GM23248 (cell line): Measurements from ENCODE around the gene FKBP14. TPM values are rescaled to one million over a fixed set of nuclear protein-coding genes. Genes with fewer than 3 reads are reported as not detected.

Experiments
- DNase-seq: peaks from one replicate; pipeline ENCODE4 v3.0.0-alpha.2; 2015
- H2AFZ ChIP-seq: fragments of 200-600 bp; sonication (generic); 2 replicates; pipeline ENCODE4 v1.6.1; 2016; ENCODE audit warnings: antibody characterized with exemption
- H3F3A ChIP-seq: fragments of 200-600 bp; sonication (generic); 2 replicates; pipeline ENCODE4 v1.6.1; 2016; ENCODE audit warnings: mild to moderate bottlenecking, antibody characterized with exemption, mixed run types; ENCODE audit not compliant: insufficient read depth
- H3K27ac ChIP-seq: fragments of 200-600 bp; sonication (generic); 2 replicates; pipeline ENCODE4 v1.5.1; 2016; ENCODE audit warnings: mild to moderate bottlenecking
- H3K27me3 ChIP-seq: fragments of 200-600 bp; sonication (generic); replicated peaks from 2 replicates; pipeline ENCODE4 v1.6.1; 2016; ENCODE audit warnings: mild to moderate bottlenecking; ENCODE audit not compliant: insufficient read depth
- H3K36me3 ChIP-seq: fragments of 200-600 bp; sonication (generic); 2 replicates; pipeline ENCODE4 v1.6.1; 2016; ENCODE audit warnings: low read depth, mild to moderate bottlenecking
- H3K4me1 ChIP-seq: fragments of 200-600 bp; sonication (generic); 2 replicates; pipeline ENCODE4 v1.6.1; 2016; ENCODE audit warnings: mild to moderate bottlenecking; ENCODE audit not compliant: insufficient read depth
- H3K4me2 ChIP-seq: fragments of 200-600 bp; sonication (generic); one replicate; pipeline ENCODE4 v1.6.1; 2016; ENCODE audit warnings: mild to moderate bottlenecking; ENCODE audit not compliant: unreplicated experiment
- H3K4me3 ChIP-seq: fragments of 200-600 bp; sonication (generic); 2 replicates; pipeline ENCODE4 v1.5.1; 2016; ENCODE audit warnings: mild to moderate bottlenecking
- H3K79me2 ChIP-seq: fragments of 200-600 bp; sonication (generic); 2 replicates; pipeline ENCODE4 v1.6.1; 2016; ENCODE audit warnings: mild to moderate bottlenecking; ENCODE audit not compliant: insufficient read depth
- H3K9ac ChIP-seq: fragments of 200-600 bp; sonication (generic); 2 replicates; pipeline ENCODE4 v1.6.1; 2016; ENCODE audit warnings: mild to moderate bottlenecking
- H3K9me2 ChIP-seq: fragments of 200-600 bp; sonication (generic); 2 replicates; pipeline ENCODE4 v1.6.1; 2016; ENCODE audit warnings: mixed run types, mild to moderate bottlenecking, moderate library complexity; ENCODE audit not compliant: insufficient read depth
- H3K9me3 ChIP-seq: fragments of 200-600 bp; sonication (generic); one replicate; pipeline ENCODE4 v1.6.1; 2017; ENCODE audit warnings: low read depth
- H4K20me1 ChIP-seq: fragments of 200-600 bp; sonication (generic); 2 replicates; pipeline ENCODE4 v1.6.0; 2016; ENCODE audit not compliant: insufficient read depth
- EZH2 ChIP-seq: fragments of 200-600 bp; sonication (generic); IDR thresholded peaks from 2 replicates; pipeline ENCODE4 v1.6.1; 2018; ENCODE audit warnings: antibody characterized with exemption, mild to moderate bottlenecking; ENCODE audit not compliant: insufficient read depth, poor library complexity, severe bottlenecking
- EZH2phosphoT487 ChIP-seq: fragments of 200-600 bp; sonication (generic); IDR thresholded peaks from 2 replicates; pipeline ENCODE4 v1.6.1; 2018; ENCODE audit warnings: antibody characterized with exemption, moderate library complexity, mild to moderate bottlenecking, low read depth; ENCODE audit not compliant: insufficient read depth
- WGBS, 2 experiments: methylation state at CpG; one replicate each; pipeline ENCODE4 v1.1.6; 2015 to 2017; ENCODE audit warnings: low lambda C conversion rate in 2 of 2, low coverage in 1 of 2; ENCODE audit errors: missing lambda C conversion rate in 2 of 2; 5-methylcytosine and 5-hydroxymethylcytosine counted together
- in situ Hi-C: fragments of 300-500 bp; cut with MboI; formaldehyde crosslinking; loops from 2 replicates; pipeline ENCODE4 v1.15.0; 2020
- polyA plus RNA-seq: library from polyadenylated mRNA; unstranded; fragments of >200 nt; fragmentation: Nextera tagmentation; extraction: Ambion mirVana; gene quantifications from 2 replicates; pipeline ENCODE4 v1.2.1, GENCODE V29; 2016
- total RNA-seq: library from RNA; depleted of rRNA; stranded (reverse); fragments of >200 nt; shearing (Covaris generic); gene quantifications from 2 replicates; pipeline ENCODE4 v1.2.3, GENCODE V29; 2014

Gene FKBP14
- total and polyA plus RNA-seq, 2 experiments from 2014 or later: 31.8 to 50.7 TPM

GRCh38 chr7:29988424-29989256 is 37.9 kb downstream of the FKBP14 start:
- no peaks in the 10 kb centered on the region for H3K36me3 ChIP-seq
- TF ChIP-seq EZH2phosphoT487 (no peak), EZH2 (no peak)
- DNase-seq: peak; percentile 72
- H3K79me2 ChIP-seq: peaks cover 58% of the 10 kb centered on the region
- H3K4me3 ChIP-seq: peak overlapping the region; percentile 92
- H3K9me3 ChIP-seq: no peaks in the 10 kb centered on the region
- peak overlapping the region; percentile 88 for H3K9ac ChIP-seq
- H3K27ac ChIP-seq: peak overlapping the region; percentile 88
- H3K27me3 ChIP-seq: no peaks in the 10 kb centered on the region
- H2AFZ ChIP-seq: peak overlapping the region; percentile 88
- H4K20me1 ChIP-seq: no peaks in the 10 kb centered on the region
- peaks cover 21% of the 10 kb centered on the region for H3F3A ChIP-seq
- in situ Hi-C loops: no loop called here
- peaks cover 18% of the 10 kb centered on the region for H3K4me1 ChIP-seq
- 6% methylated on average over 58 to 59 of the region's 75 CpGs for WGBS, 2 experiments
- no peaks in the 10 kb centered on the region for H3K9me2 ChIP-seq
- peak overlapping the region; percentile 86 for H3K4me2 ChIP-seq

- Histone ChIP-seq H3K36me3 (no peaks in the 10 kb centered on the region), H4K20me1 (no peaks in the 10 kb centered on the region), H3K9me2 (no peaks in the 10 kb centered on the region), H3F3A (peaks cover 21% of the 10 kb centered on the region), H3K27ac (peak overlapping the region; percentile 88), H3K4me3 (peak overlapping the region; percentile 92), H2AFZ (peak overlapping the region; percentile 88), H3K79me2 (peaks cover 65% of the 10 kb centered on the region), H3K9me3 (no peaks in the 10 kb centered on the region), H3K9ac (peak overlapping the region; percentile 88), H3K4me1 (peaks cover 18% of the 10 kb centered on the region), H3K4me2 (peak overlapping the region; percentile 86), H3K27me3 (no peaks in the 10 kb centered on the region)
- peak; percentile 89 for DNase-seq
- 26 to 28% methylated on average over 8 of the region's 8 CpGs for whole genome bisulfite sequencing, 2 experiments
- in situ Hi-C loops: no loop called here
- TF ChIP-seq EZH2phosphoT487 (no peak), EZH2 (no peak)
Measured at GRCh38 chr7:29987811-29988317, 38.6 kb downstream of the FKBP14 start.

GRCh38 chr7:29987083-29987482 is 39.4 kb downstream of the FKBP14 start:
- no peaks in the 10 kb centered on the region for H3K9me2 ChIP-seq
- in situ Hi-C loops: no loop called here
- no peaks in the 10 kb centered on the region for H3K9me3 ChIP-seq
- TF ChIP-seq EZH2 (no peak), EZH2phosphoT487 (no peak)
- no peaks in the 10 kb centered on the region for H4K20me1 ChIP-seq
- H3K4me3 ChIP-seq: peak overlapping the region; percentile 92
- H3K27me3 ChIP-seq: no peaks in the 10 kb centered on the region
- no peaks in the 10 kb centered on the region for H3K36me3 ChIP-seq
- H3K4me2 ChIP-seq: peak overlapping the region; percentile 86
- H3K27ac ChIP-seq: peak overlapping the region; percentile 88
- peaks cover 21% of the 10 kb centered on the region for H3F3A ChIP-seq
- H3K4me1 ChIP-seq: peaks cover 18% of the 10 kb centered on the region
- peaks cover 73% of the 10 kb centered on the region for H3K79me2 ChIP-seq
- peak overlapping the region; percentile 88 for H3K9ac ChIP-seq
- H2AFZ ChIP-seq: peak overlapping the region; percentile 88
- 19 to 23% methylated on average over 2 of the region's 2 CpGs for WGBS, 2 experiments
- peak; percentile 55 for DNase-seq

DNA sequence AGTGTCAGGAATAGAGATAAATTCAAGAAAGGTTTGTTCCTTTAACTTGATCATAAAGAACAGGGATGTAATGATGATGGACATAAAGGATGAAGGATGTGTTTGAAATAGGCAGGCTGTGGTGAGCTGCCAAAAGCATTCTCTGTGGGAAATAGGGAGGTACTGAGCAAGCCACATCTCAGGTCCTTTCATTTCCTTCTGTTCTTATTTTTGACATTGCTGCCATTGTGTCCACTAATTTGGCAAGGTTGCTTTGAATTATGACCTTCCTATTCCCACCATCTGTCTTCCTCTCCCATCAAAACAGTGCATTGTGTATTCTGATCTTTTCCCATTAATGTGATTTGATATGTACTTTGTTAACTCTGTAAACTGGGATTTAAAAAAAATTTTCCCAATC is 46.4 kb downstream of the FKBP14 start:
- Histone ChIP-seq H3K9ac (no peak overlapping the region), H3K9me2 (no peaks in the 10 kb centered on the region), H2AFZ (no peak overlapping the region), H3K36me3 (no peaks in the 10 kb centered on the region), H3F3A (no peaks in the 10 kb centered on the region), H3K27me3 (no peaks in the 10 kb centered on the region), H4K20me1 (0 out of 2 replicates have a peak, but pooled peaks cover 8% of the 10 kb centered on the region), H3K27ac (no peak overlapping the region), H3K79me2 (peaks cover 99% of the 10 kb centered on the region), H3K4me2 (no peak overlapping the region), H3K4me1 (peaks cover 6% of the 10 kb centered on the region; the same call in 1 of the 2 replicates), H3K9me3 (no peaks in the 10 kb centered on the region), H3K4me3 (no peak overlapping the region)
- DNase-seq: no peak
- in situ Hi-C loops: no loop called here
- TF ChIP-seq EZH2phosphoT487: no peak
